ENCODE data around the gene PAX2.

DNA sequence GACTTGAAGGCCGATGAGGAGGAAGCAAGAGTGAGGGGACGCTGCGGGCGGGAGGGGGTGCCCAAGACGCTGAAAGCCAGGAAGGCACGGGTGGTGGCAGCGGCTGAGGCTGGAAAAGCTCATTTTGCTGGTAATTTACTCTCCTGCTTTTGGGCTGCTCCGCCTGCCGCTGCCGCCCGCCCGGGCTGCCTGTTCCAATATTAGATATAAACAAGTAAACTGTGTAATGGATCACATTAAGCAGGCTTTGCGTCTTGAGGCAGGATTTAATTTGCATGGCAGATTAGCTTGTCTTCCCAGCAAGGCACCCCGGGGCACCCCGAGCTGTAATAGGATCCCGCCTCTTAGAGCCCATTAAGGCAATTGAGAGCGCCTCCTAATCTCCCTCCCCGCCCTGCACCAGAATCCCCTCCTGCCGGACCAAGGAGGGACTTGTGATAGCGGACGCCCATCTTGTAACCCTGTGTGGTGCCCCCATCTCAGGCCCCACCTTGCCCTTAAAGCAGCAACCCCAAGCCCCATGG lies 121.3 kb downstream of the PAX2 start:
- TF ChIP-seq, protein P1, sequence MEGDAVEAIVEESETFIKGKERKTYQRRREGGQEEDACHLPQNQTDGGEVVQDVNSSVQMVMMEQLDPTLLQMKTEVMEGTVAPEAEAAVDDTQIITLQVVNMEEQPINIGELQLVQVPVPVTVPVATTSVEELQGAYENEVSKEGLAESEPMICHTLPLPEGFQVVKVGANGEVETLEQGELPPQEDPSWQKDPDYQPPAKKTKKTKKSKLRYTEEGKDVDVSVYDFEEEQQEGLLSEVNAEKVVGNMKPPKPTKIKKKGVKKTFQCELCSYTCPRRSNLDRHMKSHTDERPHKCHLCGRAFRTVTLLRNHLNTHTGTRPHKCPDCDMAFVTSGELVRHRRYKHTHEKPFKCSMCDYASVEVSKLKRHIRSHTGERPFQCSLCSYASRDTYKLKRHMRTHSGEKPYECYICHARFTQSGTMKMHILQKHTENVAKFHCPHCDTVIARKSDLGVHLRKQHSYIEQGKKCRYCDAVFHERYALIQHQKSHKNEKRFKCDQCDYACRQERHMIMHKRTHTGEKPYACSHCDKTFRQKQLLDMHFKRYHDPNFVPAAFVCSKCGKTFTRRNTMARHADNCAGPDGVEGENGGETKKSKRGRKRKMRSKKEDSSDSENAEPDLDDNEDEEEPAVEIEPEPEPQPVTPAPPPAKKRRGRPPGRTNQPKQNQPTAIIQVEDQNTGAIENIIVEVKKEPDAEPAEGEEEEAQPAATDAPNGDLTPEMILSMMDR (IDR thresholded peaks at IDR 0.05), result no peak
- no peak for TF ChIP-seq EZH2 (IDR thresholded peaks at IDR 0.05)
- TF ChIP-seq EZH2phosphoT487 (IDR thresholded peaks at IDR 0.05), result peak; percentile 68
